WTC11 (cell line): Measurements from ENCODE around the gene LRRC27.

Experiments used
- CTCF ChIP-seq: fragments of 200-600 bp; IDR thresholded peaks from 2 replicates; pipeline ENCODE4 v1.8.0; 2022; ENCODE audit warnings: antibody characterized with exemption
- PRDM15 ChIP-seq: sonication (generic); formaldehyde crosslinking; IDR thresholded peaks from 2 replicates; pipeline ENCODE4 v1.8.0; 2022; ENCODE audit warnings: missing genetic modification reagents
- SMAD3 ChIP-seq: sonication (generic); formaldehyde crosslinking; IDR thresholded peaks from 2 replicates; pipeline ENCODE4 v1.8.0; 2022; ENCODE audit warnings: missing genetic modification reagents, mild to moderate bottlenecking, borderline replicate concordance

DNA sequence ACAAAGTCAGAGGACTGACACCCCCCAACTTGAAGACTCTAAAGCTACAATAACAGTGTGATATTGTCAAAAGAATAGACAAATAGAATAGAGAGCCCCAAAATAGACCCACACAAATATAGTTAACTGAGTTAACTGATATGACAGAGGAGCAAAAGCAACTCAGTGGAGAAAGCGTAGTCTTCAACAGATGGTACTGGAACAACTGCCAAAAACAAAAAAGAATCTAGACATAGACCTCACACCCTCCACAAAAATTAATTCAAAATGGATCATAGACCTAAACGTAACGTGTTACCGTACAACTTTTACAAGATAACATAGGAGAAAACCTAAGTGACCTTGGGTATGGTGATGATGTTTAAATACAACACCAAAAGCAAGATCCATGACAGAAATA, 36.4 kb downstream of the LRRC27 start:
- TF ChIP-seq SMAD3 (CRISPR knock-in tag) (no peak), PRDM15 (CRISPR knock-in tag) (no peak), CTCF (no peak)
